HL-60/S4 treated with phorbol 12-myristate 13-acetate at 8.2 ng/mL for 4 days and 3 days (cell line): Measurements from ENCODE around the gene KIAA1958.

ENCODE experiments used
- in situ Hi-C: fragments of 300-500 bp; cut with MboI; formaldehyde crosslinking; loops from 2 replicates; pipeline ENCODE4 v1.15.0; 2022; ENCODE audit warnings: low sequenced_read_pairs

The KIAA1958 gene

GRCh38 chr9:112601636-112602035, 115.0 kb downstream of the KIAA1958 start:
- in situ Hi-C loops: no loop called here

GRCh38 chr9:112604790-112605189, 118.2 kb downstream of the KIAA1958 start:
- in situ Hi-C loops: no loop called here

DNA sequence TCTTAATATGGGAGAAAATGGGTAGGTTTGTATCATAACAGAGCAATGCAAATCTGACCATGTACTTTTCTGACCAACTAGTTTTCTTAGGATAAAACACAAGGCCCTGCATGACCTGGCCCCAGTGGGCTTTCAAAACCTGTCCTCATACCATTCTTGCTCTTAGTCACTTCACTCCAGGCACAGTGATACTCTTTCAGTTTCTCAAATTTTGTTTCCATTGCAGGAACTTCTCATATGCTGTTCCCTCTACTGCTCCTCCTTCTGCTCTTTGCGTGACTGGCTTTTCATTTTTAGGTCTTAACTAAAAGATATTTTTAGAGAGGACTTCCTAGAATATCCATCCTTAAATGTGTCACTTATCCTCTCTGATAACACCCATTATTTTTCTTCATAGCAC, 118.9 kb downstream of the KIAA1958 start:
- in situ Hi-C loops: no loop called here

- in situ Hi-C loops: no loop called here
Observed at GRCh38 chr9:112605963-112606699, 119.5 kb downstream of the KIAA1958 start.

- in situ Hi-C loops: no loop called here
Observed at GRCh38 chr9:112608851-112609250, 122.2 kb downstream of the KIAA1958 start.

GRCh38 chr9:112615584-112616266, 129.1 kb downstream of the KIAA1958 start:
- in situ Hi-C loops: no loop called here

DNA sequence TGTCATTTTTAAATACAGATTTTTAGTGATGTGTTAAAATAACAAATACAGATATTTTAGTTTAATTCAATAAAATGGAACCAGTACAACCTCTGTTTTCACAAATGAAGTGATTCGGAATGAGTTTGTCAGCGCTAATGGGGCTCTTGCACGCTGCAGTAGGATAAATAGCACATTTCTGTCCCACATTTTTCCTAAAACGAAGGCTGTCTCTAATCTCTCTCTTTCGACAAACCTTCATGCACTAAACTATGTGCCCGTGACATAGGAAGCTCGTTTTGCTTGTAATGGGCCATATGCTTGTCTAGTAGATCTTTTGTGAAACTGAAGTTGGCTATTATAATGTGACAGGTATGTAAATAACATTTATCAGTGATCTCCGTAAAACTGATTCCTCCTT, 130.7 kb downstream of the KIAA1958 start:
- in situ Hi-C loops: no loop called here

- in situ Hi-C loops: no loop called here
Observed at GRCh38 chr9:112618385-112619009, 131.9 kb downstream of the KIAA1958 start.

DNA sequence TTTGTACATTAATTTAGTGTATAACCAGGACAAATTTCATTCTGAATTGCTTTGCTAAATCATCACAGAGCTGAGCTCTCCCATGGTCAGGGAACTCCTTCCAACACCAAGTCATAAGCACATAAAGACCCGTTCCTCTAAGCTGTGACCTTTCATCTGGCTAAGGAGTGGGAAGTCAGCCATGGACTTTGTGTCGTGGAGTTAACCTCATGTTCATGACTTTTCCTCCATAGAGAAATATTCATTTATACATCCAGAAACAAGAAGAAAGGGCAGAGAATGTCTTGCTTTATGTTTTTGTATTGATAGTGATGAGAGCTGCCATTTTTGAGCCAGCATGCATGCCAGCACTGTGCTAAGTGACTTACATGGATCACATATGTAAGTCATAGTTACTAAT, 133.8 kb downstream of the KIAA1958 start:
- in situ Hi-C loops: no loop called here

DNA sequence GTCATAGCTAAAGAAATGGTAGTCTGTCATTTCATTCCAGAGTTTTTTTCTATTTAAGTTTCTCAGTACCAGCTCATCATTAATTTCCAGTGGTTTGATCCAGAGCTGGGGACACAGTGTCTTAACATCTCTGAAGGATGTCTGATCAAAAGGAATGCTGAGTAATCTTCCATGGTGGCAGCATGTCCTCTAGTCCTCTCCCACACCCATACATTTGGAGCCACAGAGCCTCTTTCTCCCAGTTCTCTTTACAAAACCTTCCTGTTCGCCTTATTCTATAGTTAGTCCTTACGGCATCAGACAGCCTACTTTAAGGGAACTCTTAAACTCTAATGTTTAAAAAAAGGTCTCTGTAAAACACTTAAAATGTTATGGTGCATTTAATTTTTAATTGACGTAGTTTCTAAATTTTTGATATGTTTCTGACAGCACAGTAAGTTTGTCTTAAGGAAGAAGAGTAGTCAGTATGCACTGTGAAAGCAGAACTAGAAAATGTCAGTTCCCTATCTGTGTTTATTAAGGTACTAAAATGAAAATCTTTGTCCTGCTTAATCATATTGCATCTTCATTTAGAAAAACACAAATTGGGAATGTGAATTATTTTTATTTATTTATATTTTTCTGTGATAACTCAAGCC, 134.5 kb downstream of the KIAA1958 start:
- in situ Hi-C loops: no loop called here

DNA sequence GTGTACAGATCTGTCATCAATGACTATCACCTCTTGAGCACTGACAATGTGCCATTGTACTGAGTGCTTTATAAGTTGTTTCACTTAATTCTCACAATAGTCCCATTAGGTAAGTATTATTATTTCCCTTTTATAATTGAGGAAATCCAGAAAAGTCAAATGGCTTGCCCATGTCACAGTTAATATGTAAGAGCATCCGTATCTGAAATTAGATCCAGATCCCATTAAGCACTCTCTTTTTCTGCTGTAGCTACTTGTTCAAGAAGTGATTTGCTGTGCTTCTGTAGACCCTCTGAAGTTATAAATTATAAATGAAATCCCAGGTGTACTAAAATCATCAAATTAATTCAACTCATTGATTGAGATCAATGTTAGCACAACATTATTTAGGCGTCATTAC, 136.6 kb downstream of the KIAA1958 start:
- in situ Hi-C loops: no loop called here

- in situ Hi-C loops: no loop called here
Observed at GRCh38 chr9:112624711-112625707, 138.4 kb downstream of the KIAA1958 start.

GRCh38 chr9:112629671-112630485, 143.3 kb downstream of the KIAA1958 start:
- in situ Hi-C loops: no loop called here

- in situ Hi-C loops: no loop called here
Observed at GRCh38 chr9:112631313-112632070, 144.9 kb downstream of the KIAA1958 start.

GRCh38 chr9:112640311-112640710, 153.7 kb downstream of the KIAA1958 start:
- in situ Hi-C loops: no loop called here

DNA sequence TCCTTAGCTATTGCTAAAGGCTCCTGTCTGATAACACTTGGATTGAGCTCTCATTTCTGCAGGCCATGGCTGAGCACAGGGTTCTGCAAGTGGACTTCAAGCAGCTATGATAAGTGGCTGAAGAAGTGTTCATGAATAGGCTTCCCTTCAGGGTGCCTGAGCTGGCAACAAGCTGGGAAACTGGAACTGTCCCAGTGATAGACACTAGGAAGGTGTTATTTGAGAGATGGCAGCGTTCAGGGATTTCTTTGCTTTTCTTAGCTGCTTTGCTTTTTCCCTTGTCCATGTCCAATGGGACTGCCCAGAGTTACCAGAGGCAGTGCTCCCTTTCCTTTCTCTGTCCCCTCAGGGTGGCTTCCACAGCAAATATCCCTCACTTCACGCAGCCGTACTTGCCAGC, 155.5 kb downstream of the KIAA1958 start:
- in situ Hi-C loops: no loop called here

GRCh38 chr9:112647596-112647995, 161.0 kb downstream of the KIAA1958 start:
- in situ Hi-C loops: no loop called here

- in situ Hi-C loops: no loop called here
Observed at GRCh38 chr9:112648624-112649023, 162.0 kb downstream of the KIAA1958 start.

DNA sequence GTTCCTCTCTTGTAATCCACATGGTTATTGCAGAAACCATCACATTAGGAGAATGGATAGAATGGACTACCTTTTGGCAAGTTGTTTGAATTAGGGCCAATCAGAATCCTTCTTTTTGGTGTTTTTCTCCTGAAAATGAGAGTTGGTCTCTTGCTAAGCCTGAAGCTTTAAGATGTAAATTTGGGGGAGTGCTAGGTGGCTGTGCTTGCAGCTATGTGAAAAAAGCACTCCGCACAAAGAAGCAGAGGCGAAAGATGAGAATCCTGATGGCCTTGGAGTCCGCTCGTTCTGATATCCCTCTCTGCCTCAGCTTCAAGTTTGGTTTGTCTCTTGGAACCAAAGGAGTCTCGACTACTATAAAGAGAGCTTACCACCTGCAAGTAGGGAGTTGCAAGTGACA, 167.7 kb downstream of the KIAA1958 start:
- in situ Hi-C loops: no loop called here
